ENCODE results near the gene EXOC4.
A peak's percentile ranks its signal among the peaks of the same experiment; 100 is the strongest.
"Not testable (repeated sequence)": the region's sequence is repeated elsewhere in the genome, so short reads cannot be mapped to it uniquely, and the experiment has no call there.

Gene EXOC4

GRCh38 chr7:133252858-133253518, at the start of gene EXOC4:
Gene EXOC4, plus strand, starts transcription at chr7:133253078.
- peak within 1 kb of the TSS; percentile 94 for H3K4me3 ChIP-seq (ENCODE audit: low read depth, low read length)

GRCh38 chr7:133203490-133203889, 49.4 kb upstream of the EXOC4 start:
- no peak overlapping the region for H3K4me3 ChIP-seq (ENCODE audit: low read depth, low read length)

- no peak overlapping the region for H3K4me3 ChIP-seq (ENCODE audit: low read depth, low read length)
These were observed 45.2 kb upstream of the EXOC4 start for GRCh38 chr7:133207687-133208086.

GRCh38 chr7:133210817-133211216, 42.1 kb upstream of the EXOC4 start:
- H3K4me3 ChIP-seq (ENCODE audit: low read depth, low read length) = not testable (repeated sequence)

- not testable (repeated sequence) for H3K4me3 ChIP-seq (ENCODE audit: low read depth, low read length)
These were observed 39.1 kb upstream of the EXOC4 start for GRCh38 chr7:133213772-133214171.

GRCh38 chr7:133217773-133218172, 35.1 kb upstream of the EXOC4 start:
- H3K4me3 ChIP-seq (ENCODE audit: low read depth, low read length) = no peak overlapping the region

- H3K4me3 ChIP-seq (ENCODE audit: low read depth, low read length) = no peak overlapping the region
These were observed 22.2 kb upstream of the EXOC4 start for GRCh38 chr7:133230591-133231194.

GRCh38 chr7:133233142-133233541, 19.7 kb upstream of the EXOC4 start:
- no peak overlapping the region for H3K4me3 ChIP-seq (ENCODE audit: low read depth, low read length)

- H3K4me3 ChIP-seq (ENCODE audit: low read depth, low read length) = no peak overlapping the region
These were observed 17.7 kb upstream of the EXOC4 start for GRCh38 chr7:133234961-133235875.

GRCh38 chr7:133237545-133237944, 15.3 kb upstream of the EXOC4 start:
- H3K4me3 ChIP-seq (ENCODE audit: low read depth, low read length) = no peak overlapping the region

GRCh38 chr7:133240302-133240701, 12.6 kb upstream of the EXOC4 start:
- H3K4me3 ChIP-seq (ENCODE audit: low read depth, low read length) = no peak overlapping the region

GRCh38 chr7:133246558-133246957, 6.3 kb upstream of the EXOC4 start:
- no peak overlapping the region for H3K4me3 ChIP-seq (ENCODE audit: low read depth, low read length)

GRCh38 chr7:133248901-133249300, 4.0 kb upstream of the EXOC4 start:
- no peak overlapping the region for H3K4me3 ChIP-seq (ENCODE audit: low read depth, low read length)

- peak overlapping the region; percentile 94 for H3K4me3 ChIP-seq (ENCODE audit: low read depth, low read length)
These were observed 396 bp upstream of the EXOC4 start for GRCh38 chr7:133252506-133252857.

GRCh38 chr7:133253519-133253875, 619 bp downstream of the EXOC4 start:
- H3K4me3 ChIP-seq (ENCODE audit: low read depth, low read length) = peak overlapping the region; percentile 94

- no peak overlapping the region for H3K4me3 ChIP-seq (ENCODE audit: low read depth, low read length)
These were observed 2.6 kb downstream of the EXOC4 start for GRCh38 chr7:133255486-133255885.

GRCh38 chr7:133258174-133258573, 5.3 kb downstream of the EXOC4 start:
- no peak overlapping the region for H3K4me3 ChIP-seq (ENCODE audit: low read depth, low read length)

GRCh38 chr7:133265821-133266220, 12.9 kb downstream of the EXOC4 start:
- no peak overlapping the region for H3K4me3 ChIP-seq (ENCODE audit: low read depth, low read length)

GRCh38 chr7:133268355-133268754, 15.5 kb downstream of the EXOC4 start:
- no peak overlapping the region for H3K4me3 ChIP-seq (ENCODE audit: low read depth, low read length)

GRCh38 chr7:133272336-133272735, 19.5 kb downstream of the EXOC4 start:
- no peak overlapping the region for H3K4me3 ChIP-seq (ENCODE audit: low read depth, low read length)

GRCh38 chr7:133273227-133273626, 20.3 kb downstream of the EXOC4 start:
- H3K4me3 ChIP-seq (ENCODE audit: low read depth, low read length) = no peak overlapping the region

- H3K4me3 ChIP-seq (ENCODE audit: low read depth, low read length) = no peak overlapping the region
These were observed 21.4 kb downstream of the EXOC4 start for GRCh38 chr7:133274265-133274664.

All from iPS-11a (cell line).